KBM-7 (cell line): ENCODE data around the gene FBXW9.
"Not testable (repeated sequence)": the region's sequence is repeated elsewhere in the genome, so short reads cannot be mapped to it uniquely, and the experiment has no call there.

Source experiments
- DNase-seq: peaks from one replicate; pipeline ENCODE4 v3.0.0-alpha.2; 2015
- in situ Hi-C: fragments of 300-500 bp; cut with MboI; formaldehyde crosslinking; loops from 2 replicates; pipeline ENCODE4 v1.14.3; 2020; ENCODE audit warnings: low sequenced_read_pairs, low pct_unique_long_range_greater_than_20kb, mixed read lengths

The FBXW9 gene

DNA sequence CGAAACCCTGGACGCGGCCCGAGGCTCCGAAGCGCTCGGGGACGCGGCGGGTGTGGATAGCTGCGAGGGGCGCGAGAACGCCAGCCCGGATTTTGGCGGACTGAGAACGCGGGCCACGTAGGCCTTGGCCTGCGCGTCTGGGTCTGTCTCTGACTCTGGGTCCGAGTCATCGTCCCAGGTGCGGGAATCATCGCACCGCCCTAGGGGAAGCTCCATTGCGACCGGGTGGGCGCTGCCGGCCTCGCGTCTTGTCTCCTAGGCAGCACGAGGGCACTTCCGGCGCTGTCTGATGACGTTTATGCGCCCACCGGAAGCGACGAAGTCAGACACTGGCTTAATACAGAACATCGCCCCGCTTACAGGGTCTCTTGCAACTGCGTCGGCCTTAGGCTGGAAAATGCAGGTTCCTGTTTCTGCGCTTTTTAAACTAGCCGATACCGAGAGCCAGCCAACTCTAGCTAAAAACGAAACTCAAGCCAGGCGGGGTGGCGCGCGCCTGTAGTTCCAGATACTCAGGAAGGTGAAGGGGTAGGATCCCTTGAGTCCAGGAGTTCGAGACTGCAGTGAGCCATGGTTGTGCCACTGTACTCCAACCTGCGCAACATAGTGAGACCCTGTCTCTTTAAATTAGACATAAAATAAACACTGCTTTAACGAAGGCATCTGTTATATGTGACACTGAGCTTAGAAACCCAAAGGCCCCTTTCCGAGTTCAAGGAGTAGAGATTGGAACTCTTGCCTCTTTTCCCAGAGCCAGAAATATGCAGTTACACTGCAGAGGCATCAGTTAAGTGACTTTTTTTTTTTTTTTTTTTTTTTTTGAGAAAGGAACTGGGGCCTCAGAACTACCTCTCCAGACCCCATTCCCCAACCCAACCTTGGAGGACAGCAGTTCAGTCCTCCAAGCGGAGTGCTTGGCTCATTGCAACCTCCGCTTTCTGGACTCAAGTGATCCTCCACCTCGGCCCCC, at the start of gene FBXW9:
FBXW9 (minus strand) TSS at position 266 of the 970 bp plus-strand sequence; CDS start at position 216, 50 bp downstream.
- in situ Hi-C loops = no loop called here
- DNase-seq = peak; percentile 97

DNA sequence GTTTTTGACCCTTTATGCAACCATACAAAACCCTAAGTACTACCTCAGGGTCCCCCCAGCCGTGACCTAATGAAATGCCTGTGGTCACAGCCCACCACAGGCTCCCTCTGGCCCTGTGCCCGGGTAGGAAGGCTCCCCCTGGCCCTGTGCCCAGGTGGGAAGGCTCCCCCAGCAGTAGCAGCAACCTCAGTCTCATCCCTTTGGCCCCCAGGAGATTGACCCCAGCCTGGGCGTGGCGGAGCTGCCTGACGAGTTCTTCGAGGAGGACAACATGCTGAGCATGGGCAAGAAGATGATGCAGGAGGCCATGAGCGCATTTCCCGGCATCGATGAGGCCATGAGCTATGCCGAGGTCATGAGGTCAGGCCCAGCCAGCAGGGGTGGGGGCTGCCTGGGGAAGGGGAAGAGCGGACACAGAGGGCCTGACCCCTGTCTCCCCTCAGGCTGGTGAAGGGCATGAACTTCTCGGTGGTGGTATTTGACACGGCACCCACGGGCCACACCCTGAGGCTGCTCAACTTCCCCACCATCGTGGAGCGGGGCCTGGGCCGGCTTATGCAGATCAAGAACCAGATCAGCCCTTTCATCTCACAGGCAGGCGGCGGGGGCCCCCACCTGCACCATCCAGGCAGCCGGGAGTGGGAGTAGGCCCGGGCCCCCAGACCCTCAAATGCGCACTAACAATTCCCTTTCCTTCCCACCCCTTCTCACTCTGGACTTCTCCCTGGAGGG, 48.9 kb upstream of the FBXW9 start:
- in situ Hi-C loops = no loop called here
- no peak for DNase-seq

DNA sequence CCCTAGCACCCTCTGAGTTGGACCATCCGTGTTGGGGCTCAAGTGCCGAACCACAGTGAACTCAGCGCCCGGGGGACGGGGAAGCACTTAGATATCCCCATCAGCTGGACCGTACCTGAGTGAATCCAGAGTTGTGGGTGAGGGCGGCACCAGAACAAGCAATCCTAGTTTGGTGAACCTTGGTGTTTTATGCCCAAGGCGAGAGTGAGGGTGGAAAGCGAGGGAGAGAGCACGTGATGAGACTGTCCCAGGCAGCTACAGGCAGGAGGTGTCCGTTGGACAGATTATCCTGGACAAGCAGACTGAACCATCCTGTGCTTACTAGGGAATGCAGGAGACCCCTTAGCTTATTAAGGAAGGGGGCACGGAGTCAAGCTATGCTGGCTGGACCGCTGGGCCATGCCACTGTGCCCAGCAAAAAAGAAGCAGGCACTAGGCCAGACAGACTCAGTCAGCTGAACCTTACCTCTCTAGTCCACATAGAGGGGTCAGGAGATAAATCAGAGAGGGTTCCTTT, 41.5 kb upstream of the FBXW9 start:
- DNase-seq = no peak
- in situ Hi-C loops = no loop called here

DNA sequence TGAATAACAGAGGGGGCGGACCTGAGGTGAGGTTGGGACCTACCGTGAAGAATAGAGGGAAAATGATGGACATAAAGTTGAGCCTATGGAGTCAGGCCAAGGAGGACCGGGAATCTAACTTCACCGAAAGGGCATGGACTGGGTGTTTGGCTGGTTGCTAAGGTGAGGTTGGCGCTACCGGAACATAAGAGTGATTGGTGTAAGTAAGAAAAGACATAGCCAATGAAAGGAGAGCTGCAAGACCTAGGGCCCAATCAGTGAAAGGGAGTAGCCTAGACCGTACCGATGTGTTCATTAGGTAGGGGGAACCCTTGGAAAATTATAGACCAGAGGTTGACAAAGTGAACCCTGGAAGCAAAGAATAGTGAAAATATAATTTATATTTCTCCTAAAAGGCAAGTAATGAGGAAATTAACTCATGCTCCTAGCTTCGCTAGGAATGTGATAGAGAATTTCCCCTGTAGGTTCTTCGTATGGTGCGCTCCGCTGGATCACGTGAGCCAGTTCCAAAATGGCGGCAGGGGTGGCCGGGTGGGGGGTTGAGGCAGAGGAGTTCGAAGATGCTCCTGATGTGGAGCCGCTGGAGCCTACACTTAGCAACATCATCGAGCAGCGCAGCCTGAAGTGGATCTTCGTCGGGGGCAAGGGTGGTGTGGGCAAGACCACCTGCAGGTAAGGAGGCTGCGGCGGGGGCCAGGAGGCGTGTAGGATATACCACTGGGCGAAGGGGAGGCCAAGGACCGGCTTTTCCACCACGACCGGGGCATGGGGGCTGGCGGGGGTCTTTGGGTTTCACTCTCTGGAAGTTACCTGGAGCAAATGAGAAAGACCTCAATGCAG, 40.8 kb upstream of the FBXW9 start, which contains the start of gene GET3:
GET3 (plus strand) TSS at position 503 of the 840 bp plus-strand sequence; CDS start at position 512, 9 bp downstream.
- peak; percentile 96 for DNase-seq
- in situ Hi-C loops = no loop called here

DNA sequence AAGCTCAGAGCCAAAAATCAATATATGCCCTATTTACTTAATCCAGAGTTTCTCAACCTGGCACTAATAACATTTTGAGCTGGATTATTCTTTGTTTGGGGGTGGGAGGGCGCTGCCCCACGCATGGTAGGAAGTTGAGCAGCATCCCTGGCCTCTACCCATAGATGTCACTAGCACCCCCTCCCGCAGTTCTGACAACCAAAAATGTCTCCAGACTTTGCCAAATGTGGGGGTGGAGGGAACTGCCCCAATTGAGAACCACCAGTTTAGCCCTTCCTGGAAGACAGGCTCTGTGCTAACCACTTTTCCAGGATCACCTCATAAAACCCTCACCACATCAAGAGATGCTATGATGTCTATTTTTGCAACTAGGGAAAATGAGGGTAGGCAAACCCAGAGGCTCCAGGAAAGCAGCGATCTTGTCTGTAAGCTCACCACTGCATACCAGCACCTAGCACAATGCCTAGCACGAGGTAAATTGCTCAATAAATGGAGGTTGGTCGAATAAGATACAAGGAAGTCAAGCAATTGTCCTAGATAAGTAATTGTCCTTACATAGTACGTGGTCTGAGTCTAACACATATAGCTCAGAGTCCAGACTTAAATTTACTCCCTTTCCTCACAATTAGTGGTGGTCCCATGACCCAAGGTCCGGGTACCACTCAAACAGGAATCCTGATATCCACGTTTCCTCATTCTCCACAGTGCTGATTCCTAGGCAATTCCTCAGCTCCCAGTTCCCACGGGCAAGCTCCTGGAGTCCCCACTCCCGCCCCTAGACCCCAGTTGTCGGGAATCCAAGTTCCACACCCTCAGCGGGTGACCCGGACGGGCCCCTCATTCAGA, 37.2 kb upstream of the FBXW9 start:
- peak; percentile 74 for DNase-seq
- in situ Hi-C loops = no loop called here

DNA sequence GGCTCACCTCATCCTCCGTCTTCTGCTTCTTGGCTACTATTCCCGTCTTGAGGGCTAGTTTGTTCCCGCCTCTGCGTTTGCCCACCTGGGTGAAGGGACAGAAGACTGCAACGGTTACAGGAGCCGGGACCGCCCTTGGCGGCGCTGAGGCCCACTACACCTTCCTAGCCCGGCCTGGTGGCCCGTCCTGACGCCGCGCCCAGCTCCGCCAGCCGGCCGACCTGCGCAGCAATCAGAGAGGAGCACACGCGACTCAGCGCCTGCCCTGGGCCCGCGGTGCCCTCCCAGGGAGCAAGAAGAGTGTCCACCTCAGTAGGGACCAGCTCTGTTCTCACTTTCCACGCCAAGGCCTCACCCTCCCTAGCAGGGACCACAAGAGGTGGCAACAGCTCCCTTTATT, 34.9 kb upstream of the FBXW9 start:
- DNase-seq = no peak
- in situ Hi-C loops = no loop called here

DNA sequence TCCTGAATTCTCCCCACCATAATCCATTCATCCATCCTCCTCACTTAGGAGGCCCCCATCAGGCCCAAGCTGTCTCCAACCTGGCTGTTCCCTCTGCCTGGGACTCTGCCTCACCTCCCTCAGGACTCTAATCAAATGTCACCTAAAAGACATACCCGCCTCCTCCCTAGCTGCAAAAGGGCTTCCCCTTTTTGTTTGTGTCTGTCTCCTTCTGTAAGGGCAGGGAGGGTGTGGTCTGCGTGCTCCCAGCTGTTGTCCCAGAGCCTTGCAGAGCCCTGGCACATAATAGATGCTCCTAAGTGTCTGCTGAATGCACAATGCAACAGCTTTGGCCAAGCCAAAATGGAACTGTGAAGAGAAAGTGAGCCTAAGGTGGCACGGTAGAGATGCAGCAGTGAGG, 33.6 kb upstream of the FBXW9 start:
- DNase-seq = peak; percentile 61
- in situ Hi-C loops = no loop called here

DNA sequence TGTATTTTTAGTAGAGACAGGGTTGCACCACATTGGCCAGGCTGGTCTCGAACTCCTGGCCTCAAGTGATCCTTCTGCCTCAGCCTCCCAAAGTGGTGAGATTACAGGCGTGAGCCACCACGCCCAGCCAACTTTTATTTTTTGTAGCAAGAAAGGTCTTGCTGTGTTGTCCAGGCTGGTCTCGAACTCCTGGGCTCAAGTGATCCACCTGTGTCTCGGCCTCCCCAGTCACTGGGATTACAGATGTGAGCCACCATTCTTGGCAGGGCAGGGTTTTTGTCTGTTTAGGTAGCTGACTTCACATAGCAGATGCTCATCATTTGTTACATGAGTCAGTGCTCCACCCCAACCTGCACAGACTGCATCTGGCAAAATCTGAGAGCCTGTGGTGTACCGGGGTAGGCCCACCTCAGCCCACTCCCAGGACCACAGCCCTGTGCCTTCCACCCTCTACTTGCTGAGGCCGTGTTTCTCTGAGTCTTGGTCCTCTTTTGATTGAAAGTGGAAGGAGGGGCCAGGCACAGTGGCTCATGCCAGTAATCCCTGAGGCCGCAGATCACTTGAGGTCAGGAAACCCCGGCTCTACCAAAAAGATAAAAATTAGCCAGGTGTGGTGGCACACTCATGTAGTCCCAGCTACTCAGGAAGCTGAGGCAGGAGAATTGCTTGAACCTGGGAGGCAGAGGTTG, 31.5 kb upstream of the FBXW9 start:
- in situ Hi-C loops = no loop called here

DNA sequence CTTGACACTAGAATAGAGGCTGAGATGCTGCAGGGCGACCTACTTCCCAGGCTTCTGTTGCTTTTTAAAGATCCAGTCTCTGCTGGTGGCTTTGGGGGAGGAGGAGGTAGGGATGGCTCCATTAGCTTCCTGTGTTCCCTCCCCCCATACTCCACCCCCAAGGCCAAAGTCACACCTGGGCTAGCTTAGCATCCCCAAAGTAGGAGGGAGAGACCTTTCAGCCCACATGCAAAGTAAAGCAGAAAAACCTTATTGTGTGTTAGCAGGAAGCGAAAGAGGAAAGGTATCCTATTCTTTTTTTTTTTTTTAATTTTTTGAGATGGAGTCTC, 30.5 kb upstream of the FBXW9 start:
- in situ Hi-C loops = no loop called here
- DNase-seq = no peak

More for the DNA sequence above, 31.5 kb upstream of the FBXW9 start:
- no peak for DNase-seq

DNA sequence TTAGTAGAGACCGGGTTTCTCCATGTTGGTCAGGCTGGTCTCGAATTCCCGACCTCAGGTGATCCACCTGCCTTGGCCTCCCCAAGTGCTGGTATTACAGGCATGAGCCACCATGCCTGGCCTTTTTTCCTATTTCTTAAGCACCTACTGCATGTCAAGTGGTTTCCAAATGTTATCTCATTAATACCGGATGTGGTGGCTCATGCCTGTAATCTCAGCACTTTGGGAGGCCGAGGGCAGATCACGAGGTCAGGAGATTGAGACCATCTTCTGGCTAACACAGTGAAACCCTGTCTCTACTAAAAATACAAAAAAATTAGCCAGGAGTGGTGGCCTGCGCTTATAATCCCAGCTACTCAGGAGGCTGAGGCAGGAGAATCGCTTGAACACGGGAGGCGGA, 29.2 kb upstream of the FBXW9 start:
- in situ Hi-C loops, DNase-seq: not testable (repeated sequence)

DNA sequence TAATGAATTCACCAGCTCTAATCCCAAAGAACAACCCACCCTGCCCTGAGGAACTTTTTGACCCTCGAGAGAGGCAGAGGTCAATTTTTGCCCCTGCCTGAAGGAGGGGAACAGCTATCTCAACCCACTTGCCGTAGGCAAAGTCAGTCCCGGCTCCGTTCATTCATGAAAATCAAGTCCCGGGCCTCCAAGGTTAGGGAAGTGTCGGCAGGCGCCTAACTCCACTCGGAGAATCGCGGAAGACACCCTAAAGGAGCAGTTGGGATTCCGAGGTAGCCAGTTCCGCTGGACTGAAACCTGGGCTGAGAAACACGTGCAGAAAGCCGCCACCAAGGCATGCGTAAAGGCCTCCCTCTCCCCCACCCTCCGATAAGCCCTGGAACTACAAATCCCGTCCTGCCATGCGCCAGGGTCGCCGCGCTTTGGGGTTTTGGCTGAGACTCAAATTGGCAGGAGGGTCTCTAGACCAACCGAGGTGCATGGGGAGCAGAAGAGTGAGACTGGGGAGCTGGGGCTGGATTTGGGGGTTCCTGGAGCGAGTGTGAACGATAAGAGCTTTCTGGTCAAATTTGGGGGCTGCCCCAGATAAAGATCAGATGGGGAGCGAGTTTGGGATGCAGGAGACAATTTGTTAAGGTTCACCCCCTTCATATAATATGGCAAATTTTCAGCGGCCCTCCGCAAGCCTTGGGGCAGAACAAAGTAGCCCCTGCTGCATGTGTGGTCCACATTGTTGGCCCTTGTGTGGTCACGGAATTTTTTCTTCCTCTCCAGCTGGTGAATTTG, 27.4 kb upstream of the FBXW9 start, which contains the start of gene TNPO2:
TNPO2 (minus strand) TSS at position 292 of the 786 bp plus-strand sequence. CDS start 2,955 bp downstream, outside the sequence.
- in situ Hi-C loops = no loop called here
- DNase-seq = peak; percentile 81

DNA sequence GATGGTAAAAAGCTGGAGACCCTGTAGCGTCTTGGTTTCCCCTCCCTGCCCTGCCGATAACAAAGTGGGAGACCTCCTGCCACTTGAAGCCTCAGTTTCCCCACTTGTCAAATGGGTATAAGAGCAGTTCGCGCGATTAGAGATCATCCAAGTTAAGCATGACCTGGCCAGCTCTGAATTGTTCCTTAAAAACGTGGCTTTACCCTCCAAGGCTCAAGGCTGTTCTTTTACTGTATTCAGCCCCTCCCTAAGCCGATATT, 26.9 kb upstream of the FBXW9 start:
- no peak for DNase-seq
- in situ Hi-C loops = no loop called here

DNA sequence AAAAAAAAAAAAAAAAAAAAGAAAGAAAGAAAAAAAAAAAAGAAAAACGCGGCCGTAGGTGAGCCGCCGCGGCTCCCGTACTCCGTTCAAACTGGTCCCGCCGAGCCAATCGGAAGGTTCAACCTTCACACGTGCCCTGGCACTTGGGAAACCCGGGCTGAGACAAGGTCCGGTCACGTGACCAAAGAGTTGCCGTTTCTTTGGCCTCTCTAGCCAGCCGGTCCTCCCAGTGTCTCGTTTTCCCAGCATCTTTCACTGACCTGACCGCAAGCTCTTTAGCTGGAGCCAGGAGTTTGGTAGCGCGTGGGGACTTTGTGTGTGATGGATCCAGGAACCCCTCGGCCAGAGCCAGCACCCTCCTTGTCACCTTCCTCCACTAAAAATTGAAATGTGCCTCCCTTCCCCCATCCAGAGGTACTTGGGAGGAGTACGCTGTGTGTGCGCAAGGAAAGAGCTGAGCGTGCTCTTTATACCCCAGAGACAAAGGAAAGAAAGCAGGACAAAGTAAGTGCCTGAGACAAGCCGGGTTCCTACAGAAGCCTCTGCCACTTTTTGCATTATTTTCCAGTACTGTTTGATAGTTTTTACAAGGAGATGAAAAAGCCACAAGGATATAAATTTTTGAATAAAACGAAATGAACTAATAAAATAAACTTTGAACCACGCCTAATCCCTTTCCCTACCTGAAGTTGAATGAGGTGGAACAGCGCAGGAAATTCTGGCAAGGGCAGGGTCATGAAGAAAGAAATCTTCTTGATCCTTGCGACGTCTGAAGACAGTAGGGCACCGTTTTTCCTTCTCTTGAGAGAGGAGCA, 26.3 kb upstream of the FBXW9 start:
- in situ Hi-C loops = no loop called here
- DNase-seq = peak; percentile 98

DNA sequence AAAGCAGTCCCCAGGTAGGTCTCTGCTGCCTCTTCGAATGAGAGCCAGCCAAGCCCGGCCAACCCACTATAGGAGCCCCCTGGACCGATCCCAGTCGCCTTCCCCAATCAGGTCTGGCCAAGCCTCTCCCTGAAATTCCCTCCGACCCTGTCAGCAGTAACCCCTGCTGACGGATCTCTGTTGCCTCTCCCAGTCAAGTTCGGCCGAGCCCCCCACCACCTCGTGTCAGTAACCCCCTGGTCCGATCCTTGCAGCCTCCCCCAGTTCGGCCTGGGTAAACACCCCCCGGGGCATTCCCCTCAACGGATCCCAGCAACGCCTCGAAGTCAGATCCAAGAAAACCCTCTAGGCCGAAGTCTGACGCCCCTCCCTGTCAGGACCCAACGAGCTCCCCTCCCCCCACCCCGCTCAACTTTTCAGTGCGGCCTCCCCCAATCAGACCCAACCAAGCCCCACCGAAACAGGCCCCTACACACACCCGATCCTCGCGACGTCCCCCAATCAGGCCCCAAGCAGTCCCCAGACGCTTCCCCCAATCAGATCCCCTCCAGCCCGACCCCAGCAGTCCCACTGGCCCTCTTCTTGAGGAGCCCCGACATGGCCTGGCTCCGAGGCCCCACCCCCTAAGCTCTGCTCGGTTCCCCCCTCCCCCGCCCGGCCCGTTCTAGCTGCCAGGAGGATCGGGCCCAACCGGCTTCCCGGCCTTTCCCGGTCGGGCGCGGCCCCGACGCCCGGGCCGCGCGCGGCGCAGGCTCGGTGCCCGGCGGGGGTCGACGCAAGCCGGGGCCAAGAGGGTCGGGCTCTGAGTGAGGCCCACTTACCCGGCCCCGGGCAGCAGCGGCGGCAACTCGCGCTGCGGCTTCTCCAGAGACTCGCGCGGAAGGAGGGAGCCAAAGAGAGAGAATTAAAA, 25.5 kb upstream of the FBXW9 start:
- in situ Hi-C loops = no loop called here
- peak; percentile 31 for DNase-seq

DNA sequence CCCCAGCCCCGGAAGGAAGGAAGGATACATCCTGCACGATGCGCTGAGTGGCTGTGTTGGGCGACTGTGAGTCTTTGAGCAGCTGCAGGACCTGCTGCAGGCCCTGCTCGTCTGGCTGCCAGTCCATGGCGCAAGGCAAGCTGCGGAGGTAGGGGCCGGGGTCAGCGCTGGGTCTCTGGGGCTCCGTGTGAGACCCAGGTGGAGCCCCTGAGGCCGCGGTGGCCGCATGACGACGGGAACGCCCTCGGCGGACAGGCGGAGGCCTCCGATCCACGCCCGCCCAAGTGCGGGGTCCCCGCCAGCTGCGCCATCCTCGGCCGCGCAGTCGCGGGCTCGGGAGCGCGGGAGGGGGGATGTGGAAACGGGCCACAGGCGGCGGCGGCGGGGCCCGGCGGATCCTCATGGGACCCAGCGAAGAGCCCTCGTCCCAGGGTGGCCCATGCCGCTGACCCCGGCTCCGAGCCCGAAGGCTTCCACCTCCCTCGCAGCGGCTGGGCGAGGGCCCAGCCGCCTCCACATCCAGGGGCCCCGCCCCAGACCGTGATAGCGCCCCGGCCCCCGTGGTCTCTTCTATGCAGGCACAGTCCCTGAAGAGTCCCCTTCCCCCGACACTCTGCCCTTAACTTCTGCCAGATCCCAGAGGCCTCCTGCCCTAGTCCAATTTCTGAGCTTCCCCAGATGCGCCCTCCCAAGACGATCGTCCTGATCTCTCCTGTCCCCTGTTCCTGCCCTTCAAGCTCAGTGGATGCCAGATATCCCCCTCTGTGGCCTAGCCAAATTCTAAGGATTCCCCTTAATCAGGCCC, 24.6 kb upstream of the FBXW9 start:
- in situ Hi-C loops = no loop called here
- no peak for DNase-seq
